Thyroid gland (tissue), 4 donors: ENCODE results near the gene TUFT1.

Experiments
- POLR2A ChIP-seq, 2 donors: fragments of 450-650 bp; IDR thresholded peaks; one replicate each; pipeline ENCODE4 v1.6.1; 2017; ENCODE audit warnings: antibody characterized with exemption in 2 of 2, mild to moderate bottlenecking in 2 of 2, moderate library complexity in 1 of 2
- TF ChIP-seq, protein P1 (sequence below), 6 experiments: fragments of 200-600 bp in 3 of 6; fragments of 450-650 bp in 3 of 6; sonication (generic) in 3 of 6; IDR thresholded peaks; one replicate each; pipeline ENCODE4 v1.5.1; 2016 to 2019; ENCODE audit warnings: antibody characterized with exemption in 6 of 6, mild to moderate bottlenecking in 2 of 6, inconsistent platforms in 1 of 6, moderate library complexity in 1 of 6

- TF ChIP-seq, protein P1, sequence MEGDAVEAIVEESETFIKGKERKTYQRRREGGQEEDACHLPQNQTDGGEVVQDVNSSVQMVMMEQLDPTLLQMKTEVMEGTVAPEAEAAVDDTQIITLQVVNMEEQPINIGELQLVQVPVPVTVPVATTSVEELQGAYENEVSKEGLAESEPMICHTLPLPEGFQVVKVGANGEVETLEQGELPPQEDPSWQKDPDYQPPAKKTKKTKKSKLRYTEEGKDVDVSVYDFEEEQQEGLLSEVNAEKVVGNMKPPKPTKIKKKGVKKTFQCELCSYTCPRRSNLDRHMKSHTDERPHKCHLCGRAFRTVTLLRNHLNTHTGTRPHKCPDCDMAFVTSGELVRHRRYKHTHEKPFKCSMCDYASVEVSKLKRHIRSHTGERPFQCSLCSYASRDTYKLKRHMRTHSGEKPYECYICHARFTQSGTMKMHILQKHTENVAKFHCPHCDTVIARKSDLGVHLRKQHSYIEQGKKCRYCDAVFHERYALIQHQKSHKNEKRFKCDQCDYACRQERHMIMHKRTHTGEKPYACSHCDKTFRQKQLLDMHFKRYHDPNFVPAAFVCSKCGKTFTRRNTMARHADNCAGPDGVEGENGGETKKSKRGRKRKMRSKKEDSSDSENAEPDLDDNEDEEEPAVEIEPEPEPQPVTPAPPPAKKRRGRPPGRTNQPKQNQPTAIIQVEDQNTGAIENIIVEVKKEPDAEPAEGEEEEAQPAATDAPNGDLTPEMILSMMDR (IDR thresholded peaks at IDR 0.05), result no peak
- no peak for TF ChIP-seq POLR2A (IDR thresholded peaks at IDR 0.05)
Measured at GRCh38 chr1:151539321-151540020, 638 bp upstream of the TUFT1 start.
